ENCODE measurements around the gene PIK3CG. TPM values are rescaled to one million over a fixed set of nuclear protein-coding genes. Genes with fewer than 3 reads are reported as not detected.

PIK3CG gene
- total and polyA plus RNA-seq, 2 donors (not counting 1 experiment from before 2014, with no cell fraction given), result 13.3 to 44.8 TPM

- no peaks in the 10 kb centered on the region for H3K36me3 ChIP-seq (replicated peaks in 1 of 2; ENCODE audit: control extremely low read depth in 1 of 2, control insufficient read depth in 1 of 2, extremely low read depth in 1 of 2, insufficient read depth in 2 of 2, low read length in 1 of 2)
- H3K4me3 ChIP-seq (ENCODE audit: control extremely low read depth in 1 of 5, extremely low read depth in 1 of 5, insufficient read depth in 1 of 5, low read depth in 2 of 5, low read length in 4 of 5), result no peak overlapping the region
- H4K20me1 ChIP-seq (ENCODE audit: control insufficient read depth, insufficient read depth, low read length, poor library complexity, severe bottlenecking), result no peaks in the 10 kb centered on the region
- WGBS (ENCODE audit: insufficient coverage), result no CpG with 5 or more reads among the region's 1 CpG
- H3K4me3 Mint-ChIP-seq, result no peak overlapping the region
- DNase-seq (peak; percentile 49), ATAC-seq (ENCODE audit: low read depth) (peak; percentile 57)
- intact Hi-C loops (cut with micrococcal nuclease), result loop anchor here (1.0 kb wide), 2 partner anchors 154 to 203 kb away; no protein-coding TSS in a partner anchor
- ChIA-PET CTCF (interaction anchor here (1.0 to 6.9 kb wide), 7 partner anchors 15 to 235 kb away, joined by 3 to 76 read pairs (median 4); no protein-coding TSS in a partner anchor), POLR2A (no interaction called here)
- H3K79me2 ChIP-seq (ENCODE audit: control insufficient read depth, insufficient read depth, low read length), result no peaks in the 10 kb centered on the region
- peaks cover 4% of the 10 kb centered on the region for H3K27me3 Mint-ChIP-seq
- no peaks in the 10 kb centered on the region for H3K9me3 ChIP-seq (ENCODE audit: control extremely low read depth in 1 of 3, control insufficient read depth in 2 of 3, insufficient read depth in 1 of 3, low read length in 2 of 3)
- no peak overlapping the region for H2AFZ ChIP-seq (ENCODE audit: insufficient read depth, low read depth, low read length, poor library complexity, severe bottlenecking)
- TF ChIP-seq, protein P1, sequence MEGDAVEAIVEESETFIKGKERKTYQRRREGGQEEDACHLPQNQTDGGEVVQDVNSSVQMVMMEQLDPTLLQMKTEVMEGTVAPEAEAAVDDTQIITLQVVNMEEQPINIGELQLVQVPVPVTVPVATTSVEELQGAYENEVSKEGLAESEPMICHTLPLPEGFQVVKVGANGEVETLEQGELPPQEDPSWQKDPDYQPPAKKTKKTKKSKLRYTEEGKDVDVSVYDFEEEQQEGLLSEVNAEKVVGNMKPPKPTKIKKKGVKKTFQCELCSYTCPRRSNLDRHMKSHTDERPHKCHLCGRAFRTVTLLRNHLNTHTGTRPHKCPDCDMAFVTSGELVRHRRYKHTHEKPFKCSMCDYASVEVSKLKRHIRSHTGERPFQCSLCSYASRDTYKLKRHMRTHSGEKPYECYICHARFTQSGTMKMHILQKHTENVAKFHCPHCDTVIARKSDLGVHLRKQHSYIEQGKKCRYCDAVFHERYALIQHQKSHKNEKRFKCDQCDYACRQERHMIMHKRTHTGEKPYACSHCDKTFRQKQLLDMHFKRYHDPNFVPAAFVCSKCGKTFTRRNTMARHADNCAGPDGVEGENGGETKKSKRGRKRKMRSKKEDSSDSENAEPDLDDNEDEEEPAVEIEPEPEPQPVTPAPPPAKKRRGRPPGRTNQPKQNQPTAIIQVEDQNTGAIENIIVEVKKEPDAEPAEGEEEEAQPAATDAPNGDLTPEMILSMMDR (IDR thresholded peaks at IDR 0.05), result peak; percentile 56
- no peak for TF ChIP-seq EZH2 (IDR thresholded peaks at IDR 0.05; ENCODE audit: borderline replicate concordance, insufficient read depth, low read depth, low read length, poor library complexity, severe bottlenecking)
- no peak overlapping the region for H3K27ac Mint-ChIP-seq
- H3K9me3 Mint-ChIP-seq (ENCODE audit: insufficient read depth), result no peaks in the 10 kb centered on the region
- no peaks in the 10 kb centered on the region for H3K4me1 Mint-ChIP-seq
- H3K9ac ChIP-seq (ENCODE audit: low read length), result no peak overlapping the region
- H3K27me3 ChIP-seq (replicated peaks in 1 of 4; ENCODE audit: control extremely low read depth in 1 of 4, control insufficient read depth in 3 of 4, insufficient read depth in 4 of 4, low read length in 3 of 4), result no peaks in the 10 kb centered on the region
- H3K27ac ChIP-seq (ENCODE audit: low read length in 2 of 2), result no peak overlapping the region
- H3K4me2 ChIP-seq (replicated peaks; ENCODE audit: low read depth, low read length, poor library complexity, severe bottlenecking), result no peak overlapping the region
- no peaks in the 10 kb centered on the region for H3K4me1 ChIP-seq (ENCODE audit: control insufficient read depth in 2 of 2, insufficient read depth in 2 of 2, low read length in 2 of 2)
Observed at GRCh38 chr7:106947244-106947728, 82.2 kb downstream of the PIK3CG start.

DNA sequence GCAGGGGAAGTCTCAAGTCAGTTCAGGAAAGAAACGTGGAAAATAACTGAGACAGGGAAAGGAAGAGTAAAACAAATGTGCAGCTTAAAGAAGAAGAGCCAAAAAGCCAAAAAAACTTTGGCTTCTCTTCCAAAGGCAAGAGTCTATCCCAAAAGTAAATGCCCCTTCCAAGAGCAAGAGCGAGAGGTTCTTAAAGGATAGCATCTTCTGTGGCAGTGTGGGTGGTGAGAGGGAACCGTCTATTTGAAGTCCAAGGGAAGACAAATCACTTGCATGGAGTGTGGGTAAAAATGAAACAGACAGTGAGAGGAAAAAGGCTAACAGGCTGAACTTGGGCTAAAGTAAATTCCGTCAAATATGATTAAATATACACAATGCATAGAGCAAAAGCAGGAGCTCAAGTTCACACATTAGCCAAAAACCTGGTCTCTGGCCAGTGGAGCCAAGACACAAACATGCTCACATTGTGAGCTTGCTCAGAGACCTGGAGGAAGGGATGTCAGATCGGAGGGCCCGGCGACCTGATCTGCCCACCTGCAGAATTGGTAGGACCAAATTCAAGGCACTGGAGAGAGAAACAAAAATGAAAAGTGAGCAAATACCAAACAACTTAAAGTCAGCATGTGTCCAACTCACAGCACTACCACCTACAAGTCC lies 87.0 kb downstream of the PIK3CG start:
- 94% methylated on average over 5 of the region's 7 CpGs for WGBS (ENCODE audit: insufficient coverage)
- no peak overlapping the region for H3K4me2 ChIP-seq (replicated peaks; ENCODE audit: low read depth, low read length, poor library complexity, severe bottlenecking)
- no peak overlapping the region for H2AFZ ChIP-seq (ENCODE audit: insufficient read depth, low read depth, low read length, poor library complexity, severe bottlenecking)

More for the DNA sequence above, 87.0 kb downstream of the PIK3CG start:
- H4K20me1 ChIP-seq (ENCODE audit: control insufficient read depth, insufficient read depth, low read length, poor library complexity, severe bottlenecking), result no peaks in the 10 kb centered on the region
- intact Hi-C loops (cut with micrococcal nuclease), result no loop called here
- ATAC-seq (ENCODE audit: low read depth) (no peak), DNase-seq (no peak)
- H3K4me3 Mint-ChIP-seq, result no peak overlapping the region
- no peaks in the 10 kb centered on the region for H3K9me3 Mint-ChIP-seq (ENCODE audit: insufficient read depth)
- no peaks in the 10 kb centered on the region for H3K9me3 ChIP-seq (ENCODE audit: control extremely low read depth in 1 of 3, control insufficient read depth in 2 of 3, insufficient read depth in 1 of 3, low read length in 2 of 3)
- no peaks in the 10 kb centered on the region for H3K4me1 ChIP-seq (ENCODE audit: control insufficient read depth in 2 of 2, insufficient read depth in 2 of 2, low read length in 2 of 2)
- peaks cover 5% of the 10 kb centered on the region for H3K27me3 Mint-ChIP-seq
- H3K9ac ChIP-seq (ENCODE audit: low read length), result no peak overlapping the region
- H3K27ac ChIP-seq (ENCODE audit: low read length in 2 of 2), result no peak overlapping the region
- H3K27ac Mint-ChIP-seq, result no peak overlapping the region
- no peak overlapping the region for H3K4me3 ChIP-seq (ENCODE audit: control extremely low read depth in 1 of 5, extremely low read depth in 1 of 5, insufficient read depth in 1 of 5, low read depth in 2 of 5, low read length in 4 of 5)
- H3K27me3 ChIP-seq (replicated peaks in 1 of 4; ENCODE audit: control extremely low read depth in 1 of 4, control insufficient read depth in 3 of 4, insufficient read depth in 4 of 4, low read length in 3 of 4), result peaks cover 0 to 3% (median 0%) of the 10 kb centered on the region in 4 experiments
- no peaks in the 10 kb centered on the region for H3K36me3 ChIP-seq (replicated peaks in 1 of 2; ENCODE audit: control extremely low read depth in 1 of 2, control insufficient read depth in 1 of 2, extremely low read depth in 1 of 2, insufficient read depth in 2 of 2, low read length in 1 of 2)
- ChIA-PET POLR2A (no interaction called here), CTCF (no interaction called here)
- no peaks in the 10 kb centered on the region for H3K79me2 ChIP-seq (ENCODE audit: control insufficient read depth, insufficient read depth, low read length)
- TF ChIP-seq EZH2 (IDR thresholded peaks at IDR 0.05; ENCODE audit: borderline replicate concordance, insufficient read depth, low read depth, low read length, poor library complexity, severe bottlenecking), result no peak
- TF ChIP-seq, protein P1 (IDR thresholded peaks at IDR 0.05), result no peak
- no peaks in the 10 kb centered on the region for H3K4me1 Mint-ChIP-seq

Measured in B cell (primary cell).